Measurements from ENCODE around the gene DMGDH.

- TF ChIP-seq CTCF (IDR thresholded peaks at IDR 0.05), result no peak
- no peak for TF ChIP-seq POLR2A (IDR thresholded peaks at IDR 0.05)
Measured at GRCh38 chr5:79108792-79109191, 39.3 kb upstream of the DMGDH start.
